Fibroblast of the conjunctiva (primary cell): Measurements from ENCODE around the gene PRKCA.
A peak's percentile ranks its signal among the peaks of the same experiment; 100 is the strongest.
"Not testable (repeated sequence)": the region's sequence is repeated elsewhere in the genome, so short reads cannot be mapped to it uniquely, and the experiment has no call there.

Experiments used
- DNase-seq: peaks from one replicate; pipeline ENCODE4 v3.0.0-alpha.2; 2010; ENCODE audit warnings: low read depth

The PRKCA gene

DNA sequence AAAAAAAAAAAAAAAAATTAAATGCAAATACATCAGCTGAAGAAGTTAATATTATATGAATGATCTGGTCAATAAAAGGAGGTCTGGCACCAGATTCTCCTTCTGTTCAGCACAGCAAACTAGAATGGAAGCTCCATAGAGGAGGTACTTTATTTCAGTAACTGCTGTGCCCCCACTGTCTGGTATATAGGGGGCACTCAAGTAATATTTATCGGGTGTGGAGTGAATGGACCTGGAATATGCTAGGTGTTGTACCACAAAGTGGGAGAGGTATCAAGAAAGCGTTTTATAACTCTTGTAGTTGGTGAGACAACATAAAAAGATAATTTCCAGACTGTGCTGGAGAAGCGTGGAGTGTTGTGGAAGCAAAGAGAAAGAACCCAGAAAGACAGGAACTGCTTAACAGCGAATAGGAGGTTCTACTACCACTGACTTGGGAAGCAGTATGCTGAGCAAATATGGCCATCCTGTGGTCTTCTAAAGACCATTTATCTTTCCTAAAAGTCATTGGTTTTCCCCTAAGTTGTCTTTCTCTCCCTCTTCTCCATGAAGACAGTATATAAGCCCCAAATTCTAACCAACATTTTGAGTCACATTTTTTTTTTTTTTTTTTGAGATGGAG, 12.2 kb upstream of the PRKCA start:
- no peak for DNase-seq

DNA sequence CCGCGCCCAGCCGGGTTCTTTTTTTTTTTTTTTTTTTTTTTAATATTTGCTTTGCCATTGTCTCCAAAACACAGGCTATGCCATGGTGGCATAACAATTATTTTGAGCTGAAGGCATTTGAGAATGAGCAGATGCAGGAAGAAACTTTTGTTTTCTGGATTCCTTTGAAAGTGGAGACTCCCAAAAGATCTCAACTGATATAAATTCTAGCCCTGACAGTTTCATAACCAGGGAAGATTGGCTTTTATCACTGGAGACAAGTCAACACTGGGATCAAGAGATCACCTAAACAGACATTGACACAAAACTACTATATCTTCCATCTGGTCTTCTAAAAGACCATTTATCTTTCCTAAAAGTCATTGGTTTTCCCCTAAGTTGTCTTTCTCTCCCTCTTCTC, 10.1 kb upstream of the PRKCA start:
- no peak for DNase-seq

DNA sequence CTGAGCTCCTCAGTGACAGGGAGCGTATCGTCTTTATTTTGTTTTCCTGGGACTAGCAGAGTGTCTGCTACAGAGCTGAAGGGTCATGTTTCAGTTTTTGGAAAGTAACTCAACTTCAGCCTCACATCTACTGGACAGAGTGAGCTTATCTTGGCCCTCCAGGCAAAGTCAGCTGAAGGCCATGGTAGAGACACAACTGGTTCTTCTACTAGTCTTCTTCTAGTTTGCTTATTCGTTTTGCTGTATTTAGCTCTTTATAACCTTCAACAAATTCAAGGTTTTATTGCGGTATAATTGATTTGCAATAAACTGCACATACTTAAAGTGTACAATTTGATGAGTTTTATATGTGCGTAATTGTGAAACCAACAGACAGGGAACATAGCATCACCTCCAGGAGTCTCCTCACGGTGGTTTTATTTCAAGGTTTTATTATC, 6.1 kb upstream of the PRKCA start:
- DNase-seq, result no peak

DNA sequence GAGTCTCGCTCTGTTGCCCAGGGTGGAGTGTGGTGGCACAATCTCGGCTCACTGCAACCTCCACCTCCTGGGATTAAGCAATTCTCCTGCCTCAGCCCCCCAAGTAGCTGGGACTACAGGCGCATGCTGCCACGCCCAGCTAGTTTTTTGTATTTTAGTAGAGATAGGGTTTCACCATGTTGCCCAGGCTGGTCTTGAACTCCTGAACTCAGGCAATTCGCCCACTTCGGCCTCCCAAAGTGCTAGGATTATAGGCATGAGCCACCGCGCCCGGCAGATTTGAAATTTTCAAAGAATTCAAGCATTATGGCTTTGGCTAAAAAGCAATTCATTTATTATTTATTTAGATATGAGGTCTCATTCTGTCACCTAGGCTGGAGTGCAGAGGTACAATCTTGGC, 5.0 kb upstream of the PRKCA start:
- not testable (repeated sequence) for DNase-seq

DNA sequence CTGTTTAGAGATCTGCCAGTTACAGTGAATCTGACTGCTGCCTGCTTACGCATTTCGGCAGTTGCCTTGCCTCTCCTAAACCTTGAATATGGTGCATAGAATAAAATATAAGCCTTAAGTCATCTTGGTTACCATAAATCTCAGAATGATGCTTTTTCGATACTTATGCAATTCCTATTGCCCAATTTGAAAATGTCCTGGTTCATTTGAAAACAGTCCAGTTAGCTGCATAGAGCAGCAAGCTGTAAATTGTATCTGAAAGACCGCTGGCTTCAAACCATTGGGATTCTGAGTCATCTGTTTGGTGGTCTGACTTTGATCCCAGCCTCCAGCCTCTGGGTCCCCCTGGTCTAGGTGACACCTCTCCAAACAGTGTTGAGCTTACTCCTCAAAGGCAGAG, 2.7 kb upstream of the PRKCA start:
- DNase-seq, result no peak

DNA sequence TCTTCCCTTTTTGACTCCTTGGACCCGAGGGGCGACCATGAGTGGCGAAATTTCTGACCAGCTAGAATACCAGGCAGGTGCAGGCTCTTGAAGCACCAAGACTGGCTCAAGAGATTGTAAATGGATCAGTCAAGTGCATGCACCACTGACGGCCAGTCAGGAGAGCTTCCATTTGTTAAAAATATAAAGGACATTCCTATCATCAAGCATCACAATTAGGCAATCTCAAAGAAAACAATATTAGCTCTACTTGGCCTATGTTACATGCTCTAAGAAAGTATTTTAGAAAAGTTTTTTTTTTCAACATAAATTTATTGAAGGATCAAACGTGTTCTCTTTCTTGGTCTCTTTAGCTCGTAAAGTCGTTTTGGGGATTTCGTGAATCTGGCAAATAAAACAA, 1.5 kb upstream of the PRKCA start:
- no peak for DNase-seq

DNA sequence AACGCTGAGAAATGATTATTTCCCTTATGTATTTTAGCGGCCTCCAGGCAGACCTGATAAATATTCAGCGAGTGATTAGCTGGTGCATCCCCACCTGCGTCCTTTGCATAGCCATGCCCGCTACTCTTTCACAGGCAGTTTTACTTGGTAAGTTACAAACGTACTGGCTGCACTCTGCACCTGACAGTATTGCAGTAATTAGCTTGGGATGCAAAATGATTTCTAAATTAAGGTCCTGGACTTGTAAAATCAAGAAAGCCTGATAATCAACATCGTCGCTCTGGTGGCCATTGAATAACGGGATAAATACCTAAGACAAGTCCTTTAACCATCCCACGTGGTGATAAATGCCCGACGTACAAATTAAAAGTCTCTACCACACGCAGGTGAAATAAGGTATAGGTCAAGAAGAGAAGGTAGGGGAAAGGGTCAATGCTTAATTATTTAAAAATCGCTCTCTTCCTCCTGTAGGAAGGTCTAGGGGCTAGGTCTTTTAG, 998 bp upstream of the PRKCA start:
- no peak for DNase-seq

DNA sequence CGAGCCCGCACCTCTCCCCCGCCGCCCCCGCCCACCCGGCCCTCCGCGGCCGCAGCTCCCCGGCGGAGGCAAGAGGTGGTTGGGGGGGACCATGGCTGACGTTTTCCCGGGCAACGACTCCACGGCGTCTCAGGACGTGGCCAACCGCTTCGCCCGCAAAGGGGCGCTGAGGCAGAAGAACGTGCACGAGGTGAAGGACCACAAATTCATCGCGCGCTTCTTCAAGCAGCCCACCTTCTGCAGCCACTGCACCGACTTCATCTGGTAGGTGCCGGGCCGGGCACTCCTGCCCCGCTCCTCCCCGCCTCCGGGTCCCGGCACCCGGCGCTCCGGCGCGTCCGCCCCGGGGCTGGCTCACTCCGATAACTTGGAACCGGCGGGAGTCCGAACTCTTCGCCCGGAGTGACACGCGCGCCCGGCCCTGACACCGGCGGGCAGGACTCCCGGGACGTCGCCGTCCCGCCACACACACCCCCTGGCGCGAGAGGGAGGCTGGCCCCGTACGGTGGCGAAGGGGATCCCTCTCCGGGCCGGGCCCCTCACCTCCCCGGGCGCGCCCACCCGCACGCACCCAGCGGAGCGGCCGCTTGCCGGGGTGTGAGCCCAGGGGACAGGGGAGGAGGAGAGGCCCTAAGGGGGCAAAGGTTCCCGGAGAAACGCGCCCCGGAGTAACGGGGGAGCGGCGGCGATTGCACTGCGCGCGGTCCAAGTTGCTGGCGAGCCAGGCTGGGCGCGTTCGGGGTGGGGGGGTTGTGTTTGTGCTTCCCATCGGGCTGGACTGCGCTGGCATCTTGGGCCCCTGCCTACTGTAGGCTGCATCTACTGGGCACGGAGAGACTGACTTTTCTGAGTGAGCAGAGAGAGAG, 581 bp downstream of the PRKCA start:
- DNase-seq, result peak; percentile 35

DNA sequence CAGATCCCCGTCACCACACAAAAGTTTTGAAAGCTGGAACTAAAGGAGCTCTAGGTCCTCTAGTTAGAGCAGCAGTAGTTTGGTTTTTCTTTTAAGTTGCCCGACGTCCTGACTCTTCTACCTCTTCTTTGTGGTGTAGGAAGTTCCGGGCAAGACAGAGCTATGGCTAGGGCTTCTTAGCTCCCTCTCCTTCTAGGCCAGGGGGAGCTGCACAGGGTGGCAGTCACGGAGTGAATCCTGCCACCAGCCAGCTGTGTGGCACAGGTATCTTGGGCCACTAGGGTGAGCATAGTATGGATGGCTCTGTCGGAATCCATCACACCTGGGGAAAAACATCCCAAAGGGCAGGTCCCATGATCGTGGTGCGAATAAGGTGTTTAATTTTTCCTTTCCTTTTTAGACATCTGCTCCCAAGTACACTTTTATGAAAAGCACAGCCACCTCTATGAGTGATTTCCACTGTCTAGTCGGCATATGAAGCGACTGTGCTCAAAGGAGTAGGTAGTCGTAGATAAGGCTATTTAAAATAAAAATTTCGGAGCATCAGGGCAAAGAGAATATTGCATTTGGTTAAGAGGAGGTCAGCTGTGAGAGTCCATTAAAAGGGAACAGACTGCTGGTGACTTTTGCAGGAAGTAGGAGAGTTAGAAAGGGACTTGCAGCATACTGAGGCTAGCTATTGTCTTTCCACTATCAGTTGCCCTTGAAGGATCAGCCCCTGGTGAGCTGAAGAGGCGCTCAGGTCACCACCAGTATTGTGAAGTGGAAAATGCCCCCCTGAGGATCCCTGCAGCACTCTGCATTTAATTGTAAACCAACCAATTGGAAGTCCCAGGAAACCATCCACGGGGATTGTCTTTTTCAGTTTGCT, 2.1 kb downstream of the PRKCA start:
- no peak for DNase-seq

DNA sequence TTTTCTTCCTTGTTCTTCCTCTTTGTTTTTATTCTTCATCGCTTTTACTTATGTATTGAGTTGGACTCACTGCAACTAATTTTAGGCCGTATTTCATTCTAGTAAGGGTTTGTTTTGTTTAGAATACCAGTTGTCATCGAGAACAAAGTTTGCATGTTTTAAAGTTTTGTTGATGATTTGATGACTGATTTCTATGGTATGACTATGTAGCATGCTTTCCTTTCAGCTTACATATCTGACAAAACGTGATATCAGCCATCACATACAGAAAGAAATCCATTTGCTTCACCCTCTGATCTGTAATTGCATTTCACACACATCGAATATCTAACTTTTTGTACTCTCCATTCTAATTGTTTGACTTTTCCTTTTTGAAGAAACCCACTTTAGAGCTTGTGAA, 4.0 kb downstream of the PRKCA start:
- DNase-seq, result peak; percentile 30

DNA sequence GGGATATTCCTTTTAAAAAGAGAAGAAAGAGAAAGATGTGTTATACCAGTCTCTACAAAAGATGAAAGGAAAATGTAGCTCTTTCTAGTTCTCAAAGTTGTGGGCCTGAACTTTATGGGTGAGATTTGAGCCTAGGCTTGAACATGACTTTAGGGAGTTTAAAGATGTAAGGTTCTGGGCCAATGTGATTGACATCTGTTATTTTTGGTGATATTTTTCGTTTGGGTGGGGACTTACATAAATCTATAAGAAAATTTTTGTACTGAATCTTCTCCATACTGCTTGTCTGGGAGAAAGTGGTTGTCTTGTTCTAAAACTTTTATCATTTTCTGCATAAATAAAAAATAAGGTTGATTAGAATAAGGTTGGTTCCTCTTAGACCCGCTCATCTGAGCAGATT, 4.8 kb downstream of the PRKCA start:
- no peak for DNase-seq

DNA sequence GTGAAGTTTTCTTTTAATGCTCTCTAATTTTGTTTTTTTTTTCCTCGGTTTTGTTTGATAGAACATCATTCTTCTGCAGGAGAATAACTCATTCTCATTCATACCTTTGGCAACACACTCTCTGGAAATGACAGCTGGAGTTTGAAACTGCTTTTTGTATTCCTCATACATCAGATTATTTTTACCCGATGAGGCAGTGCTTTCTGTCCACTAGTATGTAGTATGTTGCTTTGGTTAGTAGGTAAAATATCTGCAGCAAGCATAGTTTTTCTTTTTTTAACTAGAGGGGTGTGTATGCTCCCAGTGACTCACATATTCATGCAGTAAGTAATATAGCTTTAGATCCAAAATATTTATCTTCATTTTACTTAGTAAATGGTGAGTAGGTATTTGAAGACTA, 6.4 kb downstream of the PRKCA start:
- no peak for DNase-seq

DNA sequence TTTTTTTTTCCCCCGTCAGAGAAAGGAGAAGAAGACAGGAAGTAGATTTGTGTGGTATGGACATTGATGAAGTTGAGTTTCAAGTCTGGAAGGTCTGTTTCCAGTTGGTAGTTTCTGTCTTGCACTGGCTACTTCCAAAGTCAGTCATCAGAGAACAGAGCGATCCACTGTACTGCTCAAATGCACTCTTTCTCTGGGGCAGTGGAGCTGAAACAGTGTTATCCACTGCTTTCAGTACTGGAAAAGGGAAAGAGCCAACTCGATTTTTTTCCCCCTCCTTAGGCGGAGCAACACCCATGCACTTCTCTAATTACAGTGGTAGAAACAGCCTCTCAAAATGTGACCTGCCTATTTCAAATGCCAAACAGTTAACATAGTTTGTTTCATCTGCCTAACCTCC, 7.4 kb downstream of the PRKCA start:
- DNase-seq, result no peak

DNA sequence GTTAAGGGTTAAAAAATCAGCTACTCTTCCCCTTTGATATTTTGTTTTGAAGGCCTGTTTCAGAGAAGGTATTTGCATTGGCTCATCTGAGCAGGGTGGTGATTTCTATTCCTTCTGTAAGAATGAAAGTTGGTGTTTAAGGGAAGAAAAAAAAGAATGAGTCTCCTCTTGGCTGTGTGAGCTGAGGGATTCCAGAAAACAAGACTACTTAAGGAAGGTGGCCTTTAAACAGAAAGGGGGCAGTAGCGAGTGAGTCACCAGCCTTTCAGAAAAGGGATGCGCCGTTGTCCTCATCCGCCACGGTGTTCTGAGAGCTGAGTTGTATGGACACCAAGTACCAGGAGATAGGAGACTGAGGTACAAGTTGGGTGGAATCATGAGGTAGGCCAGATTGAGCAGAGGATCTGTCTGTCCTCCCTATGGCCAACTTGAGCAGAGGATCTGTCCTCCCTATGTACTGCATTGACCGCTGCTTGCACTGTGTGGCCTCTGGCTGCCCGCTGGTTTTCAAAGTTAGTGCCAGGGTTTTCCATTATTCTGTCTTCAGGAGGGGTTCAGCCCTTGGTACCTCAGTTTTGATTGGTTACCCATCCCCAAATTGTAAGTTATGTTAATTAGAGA, 8.2 kb downstream of the PRKCA start:
- no peak for DNase-seq

DNA sequence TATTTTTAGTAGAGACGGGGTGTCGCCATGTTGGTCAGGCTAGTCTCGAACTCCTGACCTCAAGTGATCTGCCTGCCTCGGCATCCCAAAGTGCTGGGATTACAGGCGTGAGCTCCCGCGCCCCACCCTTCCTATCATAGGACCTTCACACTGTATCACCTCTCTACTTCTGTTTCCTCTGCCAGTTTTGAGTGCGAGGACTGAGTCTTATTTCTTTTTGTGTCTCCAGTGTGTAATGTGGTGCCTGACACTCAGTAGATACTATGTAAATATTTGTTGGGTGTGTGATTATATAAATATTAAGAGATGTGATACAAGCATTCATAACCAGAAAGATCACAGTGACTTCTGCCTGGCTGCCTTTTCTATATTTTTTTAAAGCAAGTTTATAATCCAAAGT, 10.5 kb downstream of the PRKCA start:
- no peak for DNase-seq

DNA sequence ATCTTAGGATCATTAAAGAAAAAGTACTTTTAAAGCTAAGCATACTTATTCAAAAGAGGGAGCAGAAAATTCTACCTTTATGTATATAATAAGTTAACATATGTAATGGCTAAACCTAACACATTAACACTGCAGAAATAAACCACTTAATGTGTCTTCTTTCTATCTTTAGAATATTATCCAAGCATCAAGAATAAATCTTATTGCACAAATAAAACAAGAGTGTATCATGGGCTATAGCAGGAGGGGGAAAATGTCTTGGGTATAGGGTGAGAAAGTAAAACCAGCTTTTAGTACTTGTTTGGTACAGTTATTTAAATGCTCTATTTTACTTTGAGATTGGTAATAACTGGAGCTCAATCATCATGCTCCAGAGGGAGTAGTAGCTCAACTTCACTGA, 10.9 kb downstream of the PRKCA start:
- no peak for DNase-seq

DNA sequence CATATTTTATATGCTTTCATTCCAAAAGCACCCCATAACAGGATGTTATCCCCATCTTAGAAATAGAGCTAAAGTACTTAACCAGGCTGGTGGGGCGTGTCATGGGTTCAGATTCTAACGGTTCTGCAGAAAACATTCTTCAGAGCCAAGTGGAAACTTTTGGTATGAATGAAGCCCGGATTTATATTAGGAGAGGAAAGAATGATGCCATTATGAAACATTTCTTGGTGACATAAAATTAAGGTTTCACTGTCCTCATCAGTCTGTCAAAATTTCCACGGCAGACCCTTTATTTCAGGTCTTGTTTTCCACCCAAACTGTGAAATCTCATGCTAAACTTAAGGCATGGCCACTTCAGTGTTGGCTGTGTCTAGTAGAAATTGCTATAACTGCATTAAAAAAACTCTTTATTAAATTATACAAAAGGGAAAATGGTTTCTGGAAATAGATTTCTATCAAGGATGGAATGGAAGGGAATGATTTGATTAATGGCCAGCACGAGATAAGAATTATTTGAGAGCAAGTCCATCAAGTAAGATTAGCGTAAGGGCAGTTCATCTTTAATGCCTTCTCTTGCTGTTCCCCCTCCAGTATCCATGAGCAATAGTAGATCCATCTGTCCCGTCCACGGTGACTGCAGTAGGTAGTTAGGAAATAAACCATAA, 11.7 kb downstream of the PRKCA start:
- DNase-seq, result no peak

DNA sequence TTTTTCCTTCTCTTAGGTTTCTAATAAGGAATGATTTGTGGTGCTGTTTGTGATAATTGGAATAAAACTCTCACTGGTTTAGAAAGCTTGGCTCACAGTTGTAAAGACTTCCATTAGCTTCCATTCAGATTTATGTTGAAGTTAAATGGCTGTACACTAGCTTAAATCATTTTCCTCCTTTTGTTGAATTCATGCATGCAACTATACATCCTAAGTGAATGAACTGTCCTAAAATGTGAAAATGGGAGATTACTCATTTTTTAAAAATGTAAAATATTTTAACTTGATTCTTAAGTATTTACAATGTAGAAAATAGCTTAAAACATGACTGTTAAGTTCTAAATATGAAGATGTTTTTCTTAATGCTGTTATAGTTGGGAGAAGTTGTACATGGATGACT, 15.2 kb downstream of the PRKCA start:
- no peak for DNase-seq

DNA sequence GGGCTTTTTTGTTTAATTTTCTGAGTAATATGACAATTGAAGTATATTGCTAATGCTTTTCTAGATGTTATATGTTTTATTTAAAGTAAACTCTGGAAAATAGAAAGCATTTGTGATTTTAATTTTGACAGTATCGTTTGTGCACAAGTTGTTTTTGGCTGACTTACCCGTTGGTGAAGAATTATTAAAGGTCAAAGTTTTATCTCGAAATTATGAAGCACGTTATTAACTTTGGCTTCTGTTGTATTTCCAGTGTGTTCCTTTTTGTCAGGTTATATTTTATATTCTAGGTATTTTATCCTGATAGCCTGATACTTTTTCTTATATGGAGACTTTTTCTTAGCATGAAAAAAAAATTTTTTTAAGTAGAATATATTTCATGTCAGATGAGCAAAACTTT, 16.8 kb downstream of the PRKCA start:
- DNase-seq, result no peak

DNA sequence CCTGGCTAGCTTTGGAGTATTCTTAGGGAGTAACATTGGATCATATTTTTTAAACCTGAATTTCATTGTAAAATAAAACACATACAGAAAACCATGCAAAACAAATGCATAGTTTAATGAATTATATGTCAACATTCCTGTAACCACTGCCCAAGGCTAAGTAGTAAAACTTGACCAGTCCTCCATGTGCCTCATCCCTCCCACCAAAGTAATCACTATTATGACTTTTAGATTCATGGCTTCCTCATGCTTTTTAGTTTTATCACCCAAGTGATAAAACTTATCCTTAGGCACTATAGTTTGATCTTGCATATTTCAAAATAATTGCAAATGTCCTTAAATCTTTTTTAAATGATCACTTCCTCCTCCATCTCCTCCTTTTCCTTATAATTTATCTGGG, 20.4 kb downstream of the PRKCA start:
- DNase-seq, result no peak

DNA sequence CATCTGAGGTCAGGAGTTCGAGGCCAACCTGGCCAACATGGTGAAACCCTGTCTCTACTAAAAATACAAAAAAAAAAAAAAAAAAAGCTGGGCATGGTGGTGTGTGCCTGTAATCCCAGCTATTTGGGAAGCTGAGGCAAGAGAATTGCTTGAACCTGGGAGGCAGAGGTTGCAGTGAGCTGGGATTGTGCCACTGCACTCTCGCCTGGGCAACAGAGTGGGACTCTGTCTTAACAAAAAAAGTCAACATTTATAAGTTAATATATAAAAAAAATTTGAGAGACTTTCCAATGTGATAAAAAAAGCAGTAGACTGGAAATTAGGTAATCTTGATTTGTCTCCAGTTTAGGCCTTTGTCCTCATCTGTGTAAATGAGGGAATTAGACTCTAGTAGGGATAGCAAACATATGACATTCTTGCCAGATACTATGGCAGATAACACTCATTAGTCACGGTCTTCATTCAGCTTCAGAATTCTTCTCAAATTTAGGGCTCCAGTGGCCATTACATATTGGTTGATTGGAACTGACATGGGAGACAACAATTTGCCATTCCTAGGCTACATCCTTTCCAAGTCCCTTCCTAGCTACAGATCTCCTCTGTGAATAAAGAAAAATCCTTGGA, 22.1 kb downstream of the PRKCA start:
- DNase-seq, result not testable (repeated sequence)
